ENCODE measurements around the gene CDH18. TPM values are rescaled to one million over a fixed set of nuclear protein-coding genes. Genes with fewer than 3 reads are reported as not detected.

CDH18 gene
- polyA plus RNA-seq, 1 donor from 2014 or later: 5.6 TPM

GRCh38 chr5:19771174-19771835 lies 216.7 kb downstream of the CDH18 start:
- Histone ChIP-seq H3K4me2 (ENCODE audit: low read length) (no peak overlapping the region), H2AFZ (ENCODE audit: low read depth, low read length) (no peak overlapping the region), H4K20me1 (ENCODE audit: insufficient read depth) (no peaks in the 10 kb centered on the region), H3K9me2 (ENCODE audit: insufficient read depth, low read length) (no peaks in the 10 kb centered on the region), H3K36me3 (ENCODE audit: insufficient read depth, low read length) (no peaks in the 10 kb centered on the region), H3K27ac (ENCODE audit: low read length) (no peak overlapping the region), H3K9ac (ENCODE audit: low read length) (no peak overlapping the region), H3K27me3 (ENCODE audit: insufficient read depth, low read depth, low read length) (no peaks in the 10 kb centered on the region), H3K79me2 (replicated peaks; ENCODE audit: insufficient read depth, low read length) (no peaks in the 10 kb centered on the region), H3K4me3 (ENCODE audit: low read length) (no peak overlapping the region), H3K9me3 (ENCODE audit: low read length) (no peaks in the 10 kb centered on the region), H3F3A (ENCODE audit: insufficient read depth, low read length, poor library complexity, severe bottlenecking) (no peaks in the 10 kb centered on the region)
- TF ChIP-seq TAF1 (IDR thresholded peaks at IDR 0.05; ENCODE audit: low read depth) (no peak), RAD21 (conservative IDR thresholded peaks at IDR 0.05) (no peak), POLR2AphosphoS5 (IDR thresholded peaks at IDR 0.05) (no peak), REST (IDR thresholded peaks at IDR 0.05; ENCODE audit: borderline replicate concordance) (no peak), SMC3 (conservative IDR thresholded peaks at IDR 0.05; ENCODE audit: poor library complexity) (no peak)

GRCh38 chr5:19770396-19770795 lies 217.6 kb downstream of the CDH18 start:
- Histone ChIP-seq H3K9ac (ENCODE audit: low read length) (no peak overlapping the region), H3F3A (ENCODE audit: insufficient read depth, low read length, poor library complexity, severe bottlenecking) (no peaks in the 10 kb centered on the region), H3K9me2 (ENCODE audit: insufficient read depth, low read length) (no peaks in the 10 kb centered on the region), H3K4me2 (ENCODE audit: low read length) (no peak overlapping the region), H2AFZ (ENCODE audit: low read depth, low read length) (no peak overlapping the region), H3K27me3 (ENCODE audit: insufficient read depth, low read depth, low read length) (no peaks in the 10 kb centered on the region), H3K36me3 (ENCODE audit: insufficient read depth, low read length) (no peaks in the 10 kb centered on the region), H4K20me1 (ENCODE audit: insufficient read depth) (no peaks in the 10 kb centered on the region), H3K9me3 (ENCODE audit: low read length) (no peaks in the 10 kb centered on the region), H3K4me3 (ENCODE audit: low read length) (no peak overlapping the region), H3K79me2 (replicated peaks; ENCODE audit: insufficient read depth, low read length) (no peaks in the 10 kb centered on the region), H3K27ac (ENCODE audit: low read length) (no peak overlapping the region)
- TF ChIP-seq EZH2 (IDR thresholded peaks at IDR 0.05; ENCODE audit: borderline replicate concordance, insufficient read depth, low read length, poor library complexity, severe bottlenecking) (no peak), MXI1 (conservative IDR thresholded peaks at IDR 0.05; ENCODE audit: poor library complexity, severe bottlenecking) (no peak), RAD21 (conservative IDR thresholded peaks at IDR 0.05) (no peak), CTCF (IDR thresholded peaks at IDR 0.05; ENCODE audit: poor library complexity, severe bottlenecking) (no peak)

GRCh38 chr5:19767987-19768386 lies 220.0 kb downstream of the CDH18 start:
- Histone ChIP-seq H3K27me3 (ENCODE audit: insufficient read depth, low read depth, low read length) (no peaks in the 10 kb centered on the region), H3K36me3 (ENCODE audit: insufficient read depth, low read length) (no peaks in the 10 kb centered on the region), H3K4me2 (ENCODE audit: low read length) (no peak overlapping the region), H3F3A (ENCODE audit: insufficient read depth, low read length, poor library complexity, severe bottlenecking) (no peaks in the 10 kb centered on the region), H3K9me2 (ENCODE audit: insufficient read depth, low read length) (no peaks in the 10 kb centered on the region), H2AFZ (ENCODE audit: low read depth, low read length) (no peak overlapping the region), H3K9ac (ENCODE audit: low read length) (no peak overlapping the region), H3K9me3 (ENCODE audit: low read length) (no peaks in the 10 kb centered on the region), H3K4me3 (ENCODE audit: low read length) (no peak overlapping the region), H3K27ac (ENCODE audit: low read length) (no peak overlapping the region), H3K79me2 (replicated peaks; ENCODE audit: insufficient read depth, low read length) (no peaks in the 10 kb centered on the region), H4K20me1 (ENCODE audit: insufficient read depth) (no peaks in the 10 kb centered on the region)
- no peak for TF ChIP-seq EZH2 (IDR thresholded peaks at IDR 0.05; ENCODE audit: borderline replicate concordance, insufficient read depth, low read length, poor library complexity, severe bottlenecking)
- TF ChIP-seq CTCF (IDR thresholded peaks at IDR 0.05; ENCODE audit: poor library complexity, severe bottlenecking): no peak
- no peak for TF ChIP-seq EP300 (conservative IDR thresholded peaks at IDR 0.05; ENCODE audit: poor library complexity, severe bottlenecking)
- no peak for TF ChIP-seq SMC3 (conservative IDR thresholded peaks at IDR 0.05; ENCODE audit: poor library complexity)
- no peak for TF ChIP-seq POLR2AphosphoS5 (IDR thresholded peaks at IDR 0.05)
- TF ChIP-seq REST (IDR thresholded peaks at IDR 0.05; ENCODE audit: borderline replicate concordance): no peak
- no peak for TF ChIP-seq RAD21 (conservative IDR thresholded peaks at IDR 0.05)
- no peak for TF ChIP-seq TAF1 (IDR thresholded peaks at IDR 0.05; ENCODE audit: low read depth)
- no peak for TF ChIP-seq MXI1 (conservative IDR thresholded peaks at IDR 0.05; ENCODE audit: poor library complexity, severe bottlenecking)

Data from neural cell (in vitro differentiated cells).